LNCaP clone FGC (cell line): Measurements from ENCODE around the gene RBBP8NL.

Source experiments
- DNase-seq: peaks from one replicate; pipeline ENCODE4 v3.0.0-alpha.2; 2011; ENCODE audit warnings: low read depth
- H3K4me3 ChIP-seq: 2 replicates; pipeline ENCODE4 v1.5.1; 2011; ENCODE audit warnings: mild to moderate bottlenecking, low read depth, low read length, control low read depth
- TF ChIP-seq, protein P1 (sequence below): IDR thresholded peaks from 2 replicates; pipeline ENCODE4 v1.5.1; 2012; ENCODE audit warnings: mild to moderate bottlenecking; ENCODE audit not compliant: control insufficient read depth, insufficient read depth; ENCODE audit errors: extremely low read depth

RBBP8NL gene

DNA sequence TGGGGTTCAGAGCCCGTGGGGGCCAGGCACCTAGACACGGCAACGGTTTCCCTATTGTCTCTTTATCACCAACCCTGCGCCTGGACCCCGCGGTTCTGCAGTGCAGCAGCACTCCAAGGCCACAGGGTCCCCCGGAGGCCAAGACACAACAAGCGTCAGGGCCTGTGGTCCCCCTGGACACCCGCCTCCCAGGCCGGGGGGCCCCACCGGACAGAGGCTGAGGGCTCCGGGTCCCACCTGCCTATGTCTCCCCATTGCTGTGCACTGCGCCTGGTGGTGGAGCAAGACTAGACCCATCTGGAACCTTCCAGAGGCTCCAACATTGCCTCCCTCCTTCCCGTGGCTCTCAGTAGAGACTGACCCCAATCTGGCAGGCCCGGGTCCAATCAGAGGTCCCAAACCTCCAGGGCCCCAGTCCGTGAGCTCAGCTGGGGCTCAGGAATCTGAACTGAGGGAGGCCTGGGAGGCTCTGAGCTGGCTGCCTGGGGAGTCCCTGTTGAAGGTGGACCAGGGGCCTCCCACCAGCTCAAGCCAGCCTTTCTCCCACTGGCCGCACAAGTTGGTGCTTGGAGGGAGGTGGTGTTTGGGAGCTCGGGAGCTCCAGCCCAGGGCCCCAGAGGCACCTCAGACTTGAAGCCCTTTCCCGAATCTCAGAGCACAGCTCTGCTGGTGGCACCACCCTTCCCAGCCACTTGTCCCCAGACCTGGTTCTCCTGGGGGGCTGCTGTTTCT is 39.6 kb upstream of the RBBP8NL start:
- no peak for DNase-seq
- TF ChIP-seq, protein P1, sequence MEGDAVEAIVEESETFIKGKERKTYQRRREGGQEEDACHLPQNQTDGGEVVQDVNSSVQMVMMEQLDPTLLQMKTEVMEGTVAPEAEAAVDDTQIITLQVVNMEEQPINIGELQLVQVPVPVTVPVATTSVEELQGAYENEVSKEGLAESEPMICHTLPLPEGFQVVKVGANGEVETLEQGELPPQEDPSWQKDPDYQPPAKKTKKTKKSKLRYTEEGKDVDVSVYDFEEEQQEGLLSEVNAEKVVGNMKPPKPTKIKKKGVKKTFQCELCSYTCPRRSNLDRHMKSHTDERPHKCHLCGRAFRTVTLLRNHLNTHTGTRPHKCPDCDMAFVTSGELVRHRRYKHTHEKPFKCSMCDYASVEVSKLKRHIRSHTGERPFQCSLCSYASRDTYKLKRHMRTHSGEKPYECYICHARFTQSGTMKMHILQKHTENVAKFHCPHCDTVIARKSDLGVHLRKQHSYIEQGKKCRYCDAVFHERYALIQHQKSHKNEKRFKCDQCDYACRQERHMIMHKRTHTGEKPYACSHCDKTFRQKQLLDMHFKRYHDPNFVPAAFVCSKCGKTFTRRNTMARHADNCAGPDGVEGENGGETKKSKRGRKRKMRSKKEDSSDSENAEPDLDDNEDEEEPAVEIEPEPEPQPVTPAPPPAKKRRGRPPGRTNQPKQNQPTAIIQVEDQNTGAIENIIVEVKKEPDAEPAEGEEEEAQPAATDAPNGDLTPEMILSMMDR = no peak
- no peak overlapping the region for H3K4me3 ChIP-seq

DNA sequence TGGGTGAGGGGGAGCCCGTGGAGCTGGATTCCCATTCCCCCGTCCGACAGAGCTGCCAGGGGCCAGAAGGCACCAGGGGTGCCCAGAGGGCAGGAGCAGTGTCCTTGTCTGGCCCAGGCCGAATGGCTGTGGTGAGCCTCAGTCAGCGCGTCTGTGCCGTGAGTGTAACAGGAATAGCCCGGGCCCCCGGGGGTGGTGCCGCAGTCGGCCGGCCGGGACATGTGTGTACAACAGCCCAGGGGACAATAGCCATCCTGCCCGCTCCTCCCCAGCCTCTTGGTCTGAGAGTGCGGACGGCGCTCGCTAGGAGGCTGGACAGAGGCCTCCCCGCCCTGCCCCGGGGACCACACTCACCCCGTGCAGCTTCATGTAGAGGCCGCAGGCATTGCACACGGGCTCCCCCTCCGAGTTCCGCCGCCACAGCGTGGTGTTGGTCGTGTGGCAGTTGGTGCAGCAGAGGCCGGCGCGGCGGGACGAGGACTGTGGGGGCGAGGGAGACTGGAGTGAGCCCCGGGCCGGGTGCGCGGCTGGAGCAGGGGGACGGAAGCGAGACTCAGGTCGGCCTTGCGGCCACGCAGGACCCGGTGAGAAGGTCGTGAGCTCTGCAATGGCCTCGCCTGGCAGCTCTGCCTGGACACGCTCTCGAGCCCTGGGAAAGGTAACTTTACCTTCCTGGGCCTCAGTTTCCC is 38.9 kb upstream of the RBBP8NL start:
- TF ChIP-seq, protein P1 = no peak
- DNase-seq = no peak
- H3K4me3 ChIP-seq = no peak overlapping the region

DNA sequence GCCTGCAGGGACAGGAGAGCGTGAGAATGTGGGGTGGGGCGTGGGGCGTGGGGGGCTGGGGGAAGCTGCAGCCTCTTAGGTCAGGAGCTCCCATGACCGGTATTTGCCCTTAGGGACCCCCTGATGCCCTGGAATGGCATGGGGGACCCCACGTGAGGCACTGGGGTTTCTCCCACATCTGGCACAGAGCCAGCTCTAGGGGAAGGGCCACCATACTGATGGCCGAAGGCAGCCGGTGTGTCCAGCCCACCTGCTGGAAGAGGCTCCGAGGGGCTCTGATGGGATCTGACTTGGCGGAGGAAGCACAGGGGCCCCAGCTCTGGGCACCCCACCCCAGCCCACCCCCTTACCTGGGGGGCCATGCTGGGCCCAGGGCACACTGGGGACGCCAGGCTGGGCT is 37.7 kb upstream of the RBBP8NL start:
- H3K4me3 ChIP-seq = no peak overlapping the region
- TF ChIP-seq, protein P1 = no peak
- DNase-seq = no peak

DNA sequence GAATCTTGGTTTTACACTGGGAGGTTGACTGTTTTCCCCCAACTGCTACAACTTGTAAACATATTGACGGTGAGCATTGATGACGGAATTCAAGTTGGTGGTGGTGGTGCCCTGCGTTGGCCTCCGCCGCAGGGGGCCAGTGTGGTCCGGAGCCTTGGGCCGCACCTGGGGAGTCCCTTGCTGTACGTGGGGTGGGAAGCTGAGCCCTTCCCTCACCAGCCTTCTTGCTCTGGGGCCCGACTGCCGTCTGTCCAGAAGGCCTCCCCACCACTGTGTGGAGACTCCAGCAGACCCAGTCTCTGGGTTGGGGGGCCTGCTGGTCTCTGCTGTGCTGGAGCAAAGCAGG is 37.1 kb upstream of the RBBP8NL start:
- DNase-seq = no peak
- no peak overlapping the region for H3K4me3 ChIP-seq
- TF ChIP-seq, protein P1 = no peak

DNA sequence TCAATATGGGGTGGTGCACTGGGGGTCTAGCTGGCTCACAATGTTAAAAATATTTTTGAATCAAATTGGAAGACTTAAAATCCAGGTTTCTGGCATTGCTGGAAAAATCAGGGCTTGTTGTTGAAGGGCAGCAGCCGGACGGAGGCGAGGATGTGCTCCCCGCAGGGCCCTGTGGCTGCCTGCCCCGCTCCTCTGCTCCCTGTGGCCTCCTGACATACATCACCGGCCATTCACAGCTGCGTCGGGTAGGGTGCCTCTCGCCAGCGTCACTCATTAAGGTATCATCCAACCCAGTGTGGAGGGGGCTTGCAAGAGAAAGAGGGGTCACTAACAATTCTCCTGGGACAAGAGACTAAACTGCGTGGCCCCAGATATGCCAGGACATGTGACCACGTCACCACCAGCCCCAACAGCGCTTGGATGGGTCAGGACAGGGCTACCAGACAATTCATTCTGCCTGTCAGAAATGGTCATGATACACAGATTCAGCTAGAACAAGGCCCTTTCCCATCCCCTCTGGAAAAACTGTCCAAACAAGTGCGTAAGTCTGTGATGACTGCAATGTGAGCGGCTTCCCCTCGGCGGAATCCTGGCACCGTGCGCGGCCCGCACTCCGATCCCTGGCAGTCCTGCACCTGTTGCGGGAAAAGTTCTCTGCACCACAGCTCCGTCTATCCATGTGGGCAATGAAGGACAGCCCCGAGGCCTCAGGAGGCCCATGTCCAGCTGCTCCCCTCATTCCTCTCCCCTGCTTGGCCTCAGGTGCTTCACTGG is 36.5 kb upstream of the RBBP8NL start:
- TF ChIP-seq, protein P1 = no peak
- no peak overlapping the region for H3K4me3 ChIP-seq
- no peak for DNase-seq

DNA sequence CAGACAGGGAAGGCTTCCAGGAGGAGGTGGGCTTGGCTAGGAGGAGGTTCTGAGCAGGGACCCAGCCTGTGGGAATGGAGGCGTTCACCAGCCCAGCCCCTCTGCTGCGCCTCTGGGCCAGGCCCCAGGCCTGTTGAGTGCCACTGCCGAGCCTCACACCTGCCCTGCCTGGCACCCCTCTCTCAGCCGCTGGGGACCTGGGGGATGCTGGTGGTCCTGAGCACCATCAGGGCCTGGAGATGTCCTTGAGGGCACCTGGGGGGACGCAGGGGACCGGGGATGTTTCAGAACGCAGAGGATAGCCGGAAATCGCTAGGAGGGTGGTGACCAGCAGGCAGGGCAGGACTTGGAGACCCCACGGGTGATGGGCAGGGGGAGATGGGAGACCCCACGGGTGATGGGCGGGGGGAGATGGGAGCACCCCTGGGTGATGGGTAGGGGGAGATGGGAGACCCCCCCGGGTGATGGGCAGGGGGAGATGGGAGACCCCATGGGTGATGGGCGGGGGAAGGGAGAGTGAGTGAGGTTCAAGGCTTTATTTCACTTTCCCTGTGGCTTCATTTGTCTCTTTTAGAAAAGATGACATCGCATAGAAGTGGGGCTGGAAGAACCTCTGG is 35.7 kb upstream of the RBBP8NL start:
- TF ChIP-seq, protein P1 = no peak
- no peak for DNase-seq
- no peak overlapping the region for H3K4me3 ChIP-seq
